ENCODE measurements around the gene GNAZ. TPM values are rescaled to one million over a fixed set of nuclear protein-coding genes. Genes with fewer than 3 reads are reported as not detected.

GNAZ gene
- total RNA-seq, 4 donors from 2014 or later: 4.2 to 8.2 (median 4.8) TPM

- intact Hi-C loops (cut with DNase I): no loop called here
- H3K36me3 ChIP-seq: no peaks in the 10 kb centered on the region
- H3K27ac ChIP-seq: no peak overlapping the region
- DNase-seq: no peak
- 83 to 90% methylated on average over 7 to 11 of the region's 18 CpGs for WGBS, 2 donors
- H3K9me3 ChIP-seq: no peaks in the 10 kb centered on the region
- no peaks in the 10 kb centered on the region for H3K4me1 ChIP-seq
- H3K4me3 ChIP-seq (replicated peaks in 1 of 3): no peak overlapping the region
- TF ChIP-seq POLR2A (IDR thresholded peaks at IDR 0.05): no peak
- TF ChIP-seq CTCF (IDR thresholded peaks at IDR 0.05): no peak
- no peaks in the 10 kb centered on the region for H3K27me3 ChIP-seq
These were observed 43.8 kb downstream of the GNAZ start for GRCh38 chr22:23113847-23114720.

DNA sequence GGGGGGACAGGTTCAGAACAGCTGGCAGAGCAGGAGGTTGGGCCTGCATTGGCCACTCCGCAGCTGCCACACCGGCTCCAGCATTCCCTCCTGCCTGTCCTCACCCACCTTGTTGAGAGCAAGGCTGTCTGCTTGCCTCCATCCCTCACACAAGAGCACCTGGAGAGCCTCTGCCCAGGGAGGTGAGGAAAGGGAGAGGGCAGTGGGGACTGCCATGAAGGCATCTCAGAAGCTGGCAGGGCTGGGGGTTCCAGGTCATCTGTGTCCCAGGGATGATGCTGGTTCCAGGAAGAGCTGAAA, 44.4 kb downstream of the GNAZ start:
- no peak for DNase-seq
- no peaks in the 10 kb centered on the region for H3K9me3 ChIP-seq
- WGBS, 2 donors: 80 to 88% methylated on average over 1 to 2 of the region's 2 CpGs
- no peak overlapping the region for H3K4me3 ChIP-seq (replicated peaks in 1 of 3)
- no peak overlapping the region for H3K27ac ChIP-seq
- intact Hi-C loops (cut with DNase I): no loop called here
- H3K27me3 ChIP-seq: no peaks in the 10 kb centered on the region
- no peaks in the 10 kb centered on the region for H3K4me1 ChIP-seq
- H3K36me3 ChIP-seq: no peaks in the 10 kb centered on the region
- TF ChIP-seq CTCF (IDR thresholded peaks at IDR 0.05) (no peak), POLR2A (IDR thresholded peaks at IDR 0.05) (no peak)

GRCh38 chr22:23115369-23115768, 45.0 kb downstream of the GNAZ start:
- H3K4me3 ChIP-seq (replicated peaks in 1 of 3): no peak overlapping the region
- 94 to 100% methylated on average over 5 to 7 of the region's 7 CpGs for WGBS, 2 donors
- H3K27ac ChIP-seq: no peak overlapping the region
- H3K36me3 ChIP-seq: no peaks in the 10 kb centered on the region
- TF ChIP-seq CTCF (IDR thresholded peaks at IDR 0.05) (no peak), POLR2A (IDR thresholded peaks at IDR 0.05) (no peak)
- DNase-seq: no peak
- H3K27me3 ChIP-seq: no peaks in the 10 kb centered on the region
- intact Hi-C loops (cut with DNase I): no loop called here
- H3K4me1 ChIP-seq: no peaks in the 10 kb centered on the region
- no peaks in the 10 kb centered on the region for H3K9me3 ChIP-seq

GRCh38 chr22:23115825-23116494, 45.6 kb downstream of the GNAZ start:
- no peak for DNase-seq
- Histone ChIP-seq H3K4me3 (replicated peaks in 1 of 3) (no peak overlapping the region), H3K9me3 (no peaks in the 10 kb centered on the region), H3K4me1 (no peaks in the 10 kb centered on the region), H3K36me3 (no peaks in the 10 kb centered on the region), H3K27me3 (no peaks in the 10 kb centered on the region), H3K27ac (no peak overlapping the region)
- 80 to 91% methylated on average over 14 to 17 of the region's 18 CpGs for WGBS, 2 donors
- intact Hi-C loops (cut with DNase I): no loop called here
- no peak for TF ChIP-seq CTCF (IDR thresholded peaks at IDR 0.05)
- TF ChIP-seq POLR2A (IDR thresholded peaks at IDR 0.05): no peak

Measured in thyroid gland (tissue), 4 donors.